Retinal pigment epithelial cell (primary cell): ENCODE data around the gene NRP1.

ENCODE experiments used
- DNase-seq: peaks from one replicate; pipeline ENCODE4 v3.0.0-alpha.2; 2010; ENCODE audit warnings: low read depth
- H3K4me3 ChIP-seq: 2 replicates; pipeline ENCODE4 v1.5.1; 2011; ENCODE audit warnings: mild to moderate bottlenecking, low read length, control low read depth, moderate library complexity
- TF ChIP-seq, protein P1 (sequence below): conservative IDR thresholded peaks from 2 replicates; pipeline ENCODE4 v1.5.1; 2011; ENCODE audit warnings: low read depth, low read length, control low read depth, inconsistent platforms

NRP1 gene

GRCh38 chr10:33376476-33376875, 42.0 kb upstream of the NRP1 start:
- DNase-seq = no peak
- TF ChIP-seq, protein P1, sequence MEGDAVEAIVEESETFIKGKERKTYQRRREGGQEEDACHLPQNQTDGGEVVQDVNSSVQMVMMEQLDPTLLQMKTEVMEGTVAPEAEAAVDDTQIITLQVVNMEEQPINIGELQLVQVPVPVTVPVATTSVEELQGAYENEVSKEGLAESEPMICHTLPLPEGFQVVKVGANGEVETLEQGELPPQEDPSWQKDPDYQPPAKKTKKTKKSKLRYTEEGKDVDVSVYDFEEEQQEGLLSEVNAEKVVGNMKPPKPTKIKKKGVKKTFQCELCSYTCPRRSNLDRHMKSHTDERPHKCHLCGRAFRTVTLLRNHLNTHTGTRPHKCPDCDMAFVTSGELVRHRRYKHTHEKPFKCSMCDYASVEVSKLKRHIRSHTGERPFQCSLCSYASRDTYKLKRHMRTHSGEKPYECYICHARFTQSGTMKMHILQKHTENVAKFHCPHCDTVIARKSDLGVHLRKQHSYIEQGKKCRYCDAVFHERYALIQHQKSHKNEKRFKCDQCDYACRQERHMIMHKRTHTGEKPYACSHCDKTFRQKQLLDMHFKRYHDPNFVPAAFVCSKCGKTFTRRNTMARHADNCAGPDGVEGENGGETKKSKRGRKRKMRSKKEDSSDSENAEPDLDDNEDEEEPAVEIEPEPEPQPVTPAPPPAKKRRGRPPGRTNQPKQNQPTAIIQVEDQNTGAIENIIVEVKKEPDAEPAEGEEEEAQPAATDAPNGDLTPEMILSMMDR = no peak

DNA sequence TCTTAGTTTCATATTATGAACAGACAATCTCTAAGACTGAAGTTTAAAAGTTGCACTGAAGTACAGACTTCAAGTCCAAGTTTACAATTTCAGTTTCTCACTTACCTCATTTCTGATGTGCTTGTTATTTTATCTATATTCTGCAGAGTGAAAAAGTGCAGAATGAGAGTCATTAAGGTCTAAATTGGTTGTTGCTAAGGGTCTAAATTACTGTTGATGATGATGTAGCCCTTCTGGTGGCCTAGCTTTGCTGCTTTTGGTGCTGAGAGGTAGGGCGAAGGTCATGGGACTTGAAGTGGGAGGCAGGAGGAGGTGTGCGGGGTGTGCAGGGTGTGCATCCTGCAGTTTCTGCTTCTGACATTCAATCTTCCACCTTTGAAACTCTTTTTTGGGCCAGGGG, 38.8 kb upstream of the NRP1 start:
- TF ChIP-seq, protein P1 = no peak
- H3K4me3 ChIP-seq = no peak overlapping the region
- DNase-seq = no peak

More at GRCh38 chr10:33376476-33376875, 42.0 kb upstream of the NRP1 start:
- H3K4me3 ChIP-seq = no peak overlapping the region

- H3K4me3 ChIP-seq = no peak overlapping the region
- TF ChIP-seq, protein P1 = no peak
- no peak for DNase-seq
These were observed 36.8 kb upstream of the NRP1 start for GRCh38 chr10:33371234-33371633.

- H3K4me3 ChIP-seq = no peak overlapping the region
- TF ChIP-seq, protein P1 = no peak
- no peak for DNase-seq
These were observed 36.0 kb upstream of the NRP1 start for GRCh38 chr10:33370434-33370930.

- TF ChIP-seq, protein P1 = no peak
- H3K4me3 ChIP-seq = no peak overlapping the region
- no peak for DNase-seq
These were observed 33.6 kb upstream of the NRP1 start for GRCh38 chr10:33368086-33368485.

DNA sequence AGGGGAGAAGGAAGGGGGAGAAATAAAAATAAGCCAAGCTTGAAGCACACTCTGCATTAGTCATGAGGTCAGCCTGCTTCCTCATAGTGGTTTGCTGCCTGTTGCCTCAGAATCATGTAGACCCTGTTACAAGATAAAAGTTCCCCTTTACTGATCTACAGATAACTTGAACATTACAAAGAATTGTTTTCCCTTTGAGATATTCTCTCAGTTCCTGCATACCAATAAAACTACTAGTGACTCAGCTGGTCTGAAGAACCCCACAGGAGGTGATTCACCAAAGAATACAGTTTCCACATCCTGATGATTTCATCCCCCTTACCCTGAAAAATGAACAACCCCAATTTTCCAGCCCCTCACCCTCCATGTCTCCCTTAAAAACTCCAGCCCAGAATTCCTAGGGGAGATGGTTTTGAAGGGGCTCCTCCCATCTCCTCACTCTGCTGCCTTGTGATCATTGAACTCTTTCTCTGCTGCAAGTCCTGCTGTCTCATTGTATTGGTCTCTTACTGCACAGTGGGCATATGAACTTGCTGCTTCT, 31.5 kb upstream of the NRP1 start:
- TF ChIP-seq, protein P1 = no peak
- peak; percentile 37 for DNase-seq

GRCh38 chr10:33365301-33365700, 30.8 kb upstream of the NRP1 start:
- no peak overlapping the region for H3K4me3 ChIP-seq
- TF ChIP-seq, protein P1 = no peak
- DNase-seq = no peak

More for the DNA sequence above, 31.5 kb upstream of the NRP1 start:
- no peak overlapping the region for H3K4me3 ChIP-seq
